Right lobe of liver (tissue), 4 donors: ENCODE data around the gene POLR2H.

ENCODE experiments used
- CTCF ChIP-seq, 4 donors: fragments of 200-600 bp in 3 of 4; fragments of 450-650 bp in 1 of 4; IDR thresholded peaks; one replicate each; pipeline versions ENCODE4 v1.5.1 to v1.8.0; 2016 to 2022; ENCODE audit warnings: antibody characterized with exemption in 4 of 4, mild to moderate bottlenecking in 2 of 4
- POLR2A ChIP-seq: fragments of 450-650 bp; IDR thresholded peaks from one replicate; pipeline ENCODE4 v1.6.1; 2017; ENCODE audit warnings: antibody characterized with exemption, mild to moderate bottlenecking
- donor health status: DM: no; HTN: no; CAD: no.
- donor health status: DM: no; HTN: no; CAD: no.
- donor health status: DM: no; HTN: yes; CAD: no.

GRCh38 chr3:184371570-184372018, 10.1 kb downstream of the POLR2H start:
- TF ChIP-seq CTCF (IDR thresholded peaks at IDR 0.05): peak; percentile 92 to 97 (median 96)
- TF ChIP-seq POLR2A: no peak
